NB4 (cell line): ENCODE data around the gene TMEM132E.

Experiments
- DNase-seq: peaks from one replicate; pipeline ENCODE4 v3.0.0; 2010; ENCODE audit warnings: low read depth
- H3K4me3 ChIP-seq: one replicate; pipeline ENCODE4 v1.5.1; 2011; ENCODE audit warnings: mild to moderate bottlenecking, low read depth, low read length, moderate library complexity
- CTCF ChIP-seq: IDR thresholded peaks from one replicate; pipeline ENCODE4 v1.5.1; 2012; ENCODE audit warnings: low read depth, low read length
- MYC ChIP-seq: IDR thresholded peaks from 2 replicates; pipeline ENCODE4 v1.6.1; 2011; ENCODE audit warnings: low read depth, low read length
- POLR2A ChIP-seq: IDR thresholded peaks from 2 replicates; pipeline ENCODE4 v1.6.1; 2011; ENCODE audit warnings: mild to moderate bottlenecking; ENCODE audit not compliant: insufficient read length; ENCODE audit errors: extremely low read depth
- TF ChIP-seq, protein P1 (sequence below): IDR thresholded peaks from 2 replicates; pipeline ENCODE4 v1.6.1; 2011; ENCODE audit warnings: low read depth, low read length

TMEM132E gene

DNA sequence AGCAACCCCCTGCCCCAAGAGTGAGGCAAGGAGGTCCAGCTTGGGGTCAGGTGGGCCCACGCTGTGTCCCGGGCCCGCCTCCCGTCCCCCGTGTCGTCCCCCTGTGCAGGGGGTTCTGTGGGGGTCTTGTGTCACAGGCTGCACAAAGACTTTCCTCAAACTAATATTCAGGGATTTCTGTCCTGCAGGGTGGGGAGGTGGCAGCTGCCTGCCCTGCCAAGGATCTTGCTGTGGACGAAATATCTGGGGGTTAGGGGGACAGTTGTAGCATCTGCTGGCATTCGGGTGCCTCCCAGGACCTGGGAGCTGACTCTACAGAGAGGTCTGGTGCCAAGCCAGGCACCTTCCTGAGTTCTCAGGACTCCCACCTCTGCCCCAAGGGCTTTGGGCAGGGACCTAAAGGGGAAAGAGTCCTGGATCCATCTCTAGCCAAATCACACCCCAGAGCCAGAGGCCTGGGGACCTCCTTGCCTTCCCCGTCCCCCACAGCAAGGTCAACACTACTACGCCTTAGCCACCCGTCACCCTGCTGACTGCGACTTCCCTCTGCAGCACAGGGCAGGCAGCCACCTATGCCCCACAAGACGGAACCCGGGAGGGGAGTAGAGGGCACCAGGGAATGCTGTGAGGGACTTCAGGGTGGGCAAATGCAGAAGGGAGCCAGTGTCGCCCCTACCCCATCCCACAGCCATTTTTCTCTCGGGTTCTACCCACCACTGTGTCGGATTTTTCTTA is 59.3 kb downstream of the TMEM132E start:
- DNase-seq, result no peak
- TF ChIP-seq POLR2A (no peak), MYC (no peak), CTCF (no peak)
- TF ChIP-seq, protein P1, sequence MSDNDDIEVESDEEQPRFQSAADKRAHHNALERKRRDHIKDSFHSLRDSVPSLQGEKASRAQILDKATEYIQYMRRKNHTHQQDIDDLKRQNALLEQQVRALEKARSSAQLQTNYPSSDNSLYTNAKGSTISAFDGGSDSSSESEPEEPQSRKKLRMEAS, result no peak
- H3K4me3 ChIP-seq, result no peak overlapping the region

DNA sequence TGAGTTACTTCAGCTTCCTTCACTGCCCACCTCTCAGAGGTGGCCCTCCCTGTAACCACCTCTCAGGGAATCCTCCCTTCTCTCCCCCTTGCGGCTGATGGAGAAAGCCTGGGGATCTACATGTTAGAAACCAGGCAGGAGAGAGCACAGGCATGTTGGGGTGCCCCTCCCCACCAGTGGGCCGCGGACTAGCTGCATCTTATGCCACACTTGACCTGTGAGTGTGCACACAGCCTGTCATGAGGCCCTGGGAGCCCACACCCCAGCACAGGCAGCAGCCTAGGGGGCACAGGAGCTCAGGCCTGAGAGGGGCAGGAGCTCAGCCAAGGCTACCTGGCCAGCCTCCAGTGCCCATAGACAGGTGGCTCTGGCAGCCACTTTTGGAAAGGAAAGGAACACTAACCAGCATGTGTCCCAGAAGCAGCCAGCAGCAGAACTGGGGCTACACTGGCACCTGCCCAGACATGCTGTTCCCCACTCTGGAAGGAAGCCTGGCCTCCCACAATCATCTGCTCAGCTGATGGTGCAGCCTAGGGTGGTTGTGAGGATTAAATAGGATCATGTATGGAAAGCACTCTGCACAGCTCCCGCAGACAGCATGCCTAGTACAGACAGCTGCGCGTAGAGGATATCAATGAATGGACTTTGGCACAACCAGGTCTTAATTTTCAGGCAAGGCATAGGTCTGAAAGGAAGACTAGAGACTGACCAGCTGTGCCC is 60.5 kb downstream of the TMEM132E start:
- no peak overlapping the region for H3K4me3 ChIP-seq
- TF ChIP-seq MYC, result no peak
- TF ChIP-seq CTCF, result no peak
- TF ChIP-seq POLR2A, result no peak
- TF ChIP-seq, protein P1, result no peak
- DNase-seq, result no peak

DNA sequence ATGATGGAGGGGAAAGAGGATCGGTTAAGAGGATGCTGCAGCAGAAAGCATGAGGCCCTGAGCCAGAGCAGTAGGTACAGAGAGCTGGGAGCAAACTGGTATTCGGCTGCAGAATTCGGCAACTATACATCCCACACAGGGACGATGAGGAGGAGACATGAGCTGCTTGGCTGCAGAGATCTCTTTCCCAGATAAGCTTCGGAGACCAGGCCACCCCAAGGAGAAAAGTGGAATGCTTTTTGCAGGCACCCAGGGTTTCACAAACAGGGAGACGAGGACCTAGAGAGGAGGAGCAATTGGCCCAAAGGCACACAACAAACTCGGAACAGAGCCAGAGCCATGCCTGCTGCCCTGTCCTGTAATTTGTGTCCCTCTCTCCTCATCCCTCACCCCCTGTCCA is 62.0 kb downstream of the TMEM132E start:
- no peak for DNase-seq
- no peak overlapping the region for H3K4me3 ChIP-seq

DNA sequence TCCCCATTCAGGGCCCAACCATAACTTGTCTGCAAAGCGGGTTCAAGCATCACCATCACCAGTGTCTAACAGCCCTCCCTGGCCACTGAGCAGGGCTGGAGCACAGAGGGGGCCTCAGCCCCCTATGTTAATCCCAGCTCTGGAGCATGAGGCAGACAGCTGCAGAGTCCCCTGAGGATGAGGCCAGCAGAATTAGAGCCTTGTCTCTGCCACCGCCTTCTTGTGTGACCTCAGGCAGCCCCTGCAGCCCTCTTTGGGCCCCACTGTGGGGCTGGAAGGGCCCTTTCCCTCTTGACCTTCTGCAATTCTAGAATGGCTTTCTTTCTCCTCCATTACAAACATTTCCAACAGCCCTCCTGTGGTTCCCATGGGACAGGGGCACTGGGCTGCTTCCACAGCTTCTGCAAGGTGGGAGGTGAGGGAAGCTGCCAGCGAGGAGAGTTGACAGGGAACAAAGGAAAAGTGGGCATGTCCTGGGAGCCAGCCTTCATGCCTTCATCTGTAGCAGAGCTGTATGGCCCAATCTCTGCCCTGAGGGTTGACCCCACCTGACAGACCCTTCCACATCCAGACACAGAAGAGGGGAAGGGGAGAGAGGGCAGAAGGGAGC is 65.7 kb downstream of the TMEM132E start:
- no peak for DNase-seq
- no peak overlapping the region for H3K4me3 ChIP-seq
- no peak for TF ChIP-seq MYC
- TF ChIP-seq, protein P1, result no peak
- no peak for TF ChIP-seq CTCF
- no peak for TF ChIP-seq POLR2A

More for the DNA sequence above, 62.0 kb downstream of the TMEM132E start:
- TF ChIP-seq POLR2A (no peak), MYC (no peak), CTCF (no peak)
- TF ChIP-seq, protein P1, result no peak

GRCh38 chr17:34645594-34645993 is 66.2 kb downstream of the TMEM132E start:
- DNase-seq, result no peak
- no peak overlapping the region for H3K4me3 ChIP-seq
- TF ChIP-seq MYC (no peak), POLR2A (no peak), CTCF (no peak)
- TF ChIP-seq, protein P1, result no peak
